Nephron progenitor cell (in vitro differentiated cells): ENCODE measurements around the gene SPATA22.
"Not testable (repeated sequence)": the region's sequence is repeated elsewhere in the genome, so short reads cannot be mapped to it uniquely, and the experiment has no call there.

Experiments
- DNase-seq: peaks from one replicate; pipeline ENCODE4 v3.0.0; 2021
- H3K27ac Mint-ChIP-seq: 2 replicates; pipeline ENCODE4 v1.8.0; 2021; ENCODE audit warnings: mild to moderate bottlenecking, moderate library complexity, mixed read lengths
- H3K27me3 Mint-ChIP-seq: 2 replicates; pipeline ENCODE4 v1.8.0; 2021; ENCODE audit warnings: mild to moderate bottlenecking, low read depth, mixed read lengths; ENCODE audit not compliant: poor library complexity
- H3K36me3 Mint-ChIP-seq: 2 replicates; pipeline ENCODE4 v1.8.0; 2021; ENCODE audit warnings: low read depth, mixed read lengths
- H3K4me1 Mint-ChIP-seq: 2 replicates; pipeline ENCODE4 v1.8.0; 2021; ENCODE audit warnings: mixed read lengths
- H3K4me3 Mint-ChIP-seq: 2 replicates; pipeline ENCODE4 v1.8.0; 2021; ENCODE audit warnings: mild to moderate bottlenecking, moderate library complexity, mixed read lengths
- H3K9me3 Mint-ChIP-seq: 2 replicates; pipeline ENCODE4 v1.8.0; 2021; ENCODE audit warnings: mild to moderate bottlenecking, moderate library complexity, mixed read lengths
- CTCF ChIP-seq: fragments of 200-600 bp; sonication (generic); IDR thresholded peaks from 2 replicates; pipeline ENCODE4 v1.5.0; 2021; ENCODE audit warnings: antibody characterized with exemption

SPATA22 gene

GRCh38 chr17:3418222-3418621, 53.4 kb downstream of the SPATA22 start:
- Mint-ChIP-seq H3K27ac (no peak overlapping the region), H3K27me3 (no peaks in the 10 kb centered on the region)

GRCh38 chr17:3415610-3416009, 56.0 kb downstream of the SPATA22 start:
- peaks cover 46% of the 10 kb centered on the region for H3K9me3 Mint-ChIP-seq
- H3K36me3 Mint-ChIP-seq: no peaks in the 10 kb centered on the region
- H3K27me3 Mint-ChIP-seq: no peaks in the 10 kb centered on the region
- H3K4me3 Mint-ChIP-seq: no peak overlapping the region
- no peak overlapping the region for H3K27ac Mint-ChIP-seq
- no peaks in the 10 kb centered on the region for H3K4me1 Mint-ChIP-seq
- no peak for DNase-seq
- TF ChIP-seq CTCF: no peak

More at GRCh38 chr17:3418222-3418621, 53.4 kb downstream of the SPATA22 start:
- Mint-ChIP-seq H3K4me1 (no peaks in the 10 kb centered on the region), H3K36me3 (no peaks in the 10 kb centered on the region), H3K9me3 (peaks cover 37% of the 10 kb centered on the region), H3K4me3 (no peak overlapping the region)
- DNase-seq: no peak
- no peak for TF ChIP-seq CTCF

GRCh38 chr17:3412216-3412615, 59.4 kb downstream of the SPATA22 start:
- not testable (repeated sequence) for H3K27ac Mint-ChIP-seq, DNase-seq, H3K27me3 Mint-ChIP-seq, H3K4me3 Mint-ChIP-seq, H3K4me1 Mint-ChIP-seq, H3K36me3 Mint-ChIP-seq
- peaks cover 55% of the 10 kb centered on the region for H3K9me3 Mint-ChIP-seq

- H3K4me1 Mint-ChIP-seq: no peaks in the 10 kb centered on the region
- no peak within 1 kb of the TSS for H3K4me3 Mint-ChIP-seq
- no peaks in the 10 kb centered on the region for H3K36me3 Mint-ChIP-seq
- no peak for DNase-seq
- no peaks in the 10 kb centered on the region for H3K27me3 Mint-ChIP-seq
- peaks cover 65% of the 10 kb centered on the region for H3K9me3 Mint-ChIP-seq
- H3K27ac Mint-ChIP-seq: no peak within 1 kb of the TSS
- no peak for TF ChIP-seq CTCF
Measured at GRCh38 chr17:3411070-3411469, 60.5 kb downstream of the SPATA22 start, which contains the start of gene OR3A3. OR3A3 (plus strand) TSS chr17:3411370.

DNA sequence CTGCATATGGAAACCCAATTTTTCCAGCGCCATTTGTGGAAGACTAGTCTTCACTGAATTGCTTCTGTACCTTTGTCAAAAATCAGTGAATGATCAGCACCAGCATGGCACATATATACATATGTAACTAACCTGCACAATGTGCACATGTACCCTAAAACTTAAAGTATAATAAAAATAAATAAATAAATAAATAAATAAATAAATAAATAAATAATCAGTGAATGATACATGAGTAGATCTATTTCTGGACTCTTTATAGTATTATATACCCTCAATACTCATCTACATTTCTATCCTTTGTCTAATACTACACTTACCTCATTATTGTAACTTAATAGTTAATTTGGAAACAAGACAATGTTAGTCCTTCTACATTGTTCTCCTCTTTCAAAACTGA, 67.8 kb downstream of the SPATA22 start:
- H3K27me3 Mint-ChIP-seq, H3K36me3 Mint-ChIP-seq, DNase-seq, H3K4me3 Mint-ChIP-seq, H3K27ac Mint-ChIP-seq, H3K4me1 Mint-ChIP-seq: not testable (repeated sequence)
- H3K9me3 Mint-ChIP-seq: peaks cover 67% of the 10 kb centered on the region

DNA sequence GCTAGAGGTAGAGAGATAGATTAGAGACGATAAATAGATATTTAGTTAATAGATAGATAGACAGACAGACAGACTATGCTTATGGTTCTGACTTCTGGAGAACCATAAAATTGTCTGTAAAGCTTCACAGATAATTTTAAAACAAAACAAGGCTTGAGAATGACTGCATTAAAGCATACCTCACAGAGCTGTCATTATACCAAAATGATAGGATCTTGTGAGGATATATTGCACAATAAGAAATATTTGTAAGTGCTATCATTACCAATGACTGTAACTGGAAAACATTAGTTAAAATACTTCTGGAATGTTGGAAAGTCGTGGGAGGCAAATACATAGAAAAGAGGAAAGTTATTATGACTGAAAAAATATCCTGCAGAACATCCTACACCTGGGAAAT, 69.8 kb downstream of the SPATA22 start:
- DNase-seq: no peak
- no peaks in the 10 kb centered on the region for H3K27me3 Mint-ChIP-seq
- H3K4me3 Mint-ChIP-seq: no peak overlapping the region
- no peaks in the 10 kb centered on the region for H3K4me1 Mint-ChIP-seq
- H3K9me3 Mint-ChIP-seq: peaks cover 60% of the 10 kb centered on the region
- TF ChIP-seq CTCF: no peak
- no peak overlapping the region for H3K27ac Mint-ChIP-seq
- no peaks in the 10 kb centered on the region for H3K36me3 Mint-ChIP-seq

GRCh38 chr17:3400055-3400454, 71.6 kb downstream of the SPATA22 start:
- H3K9me3 Mint-ChIP-seq: peaks cover 54% of the 10 kb centered on the region
- H3K4me3 Mint-ChIP-seq: no peak overlapping the region
- no peaks in the 10 kb centered on the region for H3K36me3 Mint-ChIP-seq
- no peak for TF ChIP-seq CTCF
- H3K27me3 Mint-ChIP-seq: no peaks in the 10 kb centered on the region
- no peak overlapping the region for H3K27ac Mint-ChIP-seq
- no peaks in the 10 kb centered on the region for H3K4me1 Mint-ChIP-seq
- DNase-seq: no peak
